OCI-LY1 (cell line): ENCODE measurements around the gene RHBDL3.

Source experiments
- CTCF ChIP-seq: fragments of 200-600 bp; sonication (generic), shearing (Covaris generic); IDR thresholded peaks from 2 replicates; pipeline ENCODE4 v1.5.1; 2017; ENCODE audit warnings: mild to moderate bottlenecking, antibody characterized with exemption, low read length, moderate library complexity, mixed read lengths
- EZH2 ChIP-seq: fragments of 200-600 bp; sonication (generic), shearing (Covaris generic); IDR thresholded peaks from 2 replicates; pipeline ENCODE4 v1.8.0; 2017; ENCODE audit warnings: borderline replicate concordance, mixed run types, mild to moderate bottlenecking, antibody characterized with exemption, low read length, moderate library complexity, mixed read lengths

GRCh38 chr17:32256701-32257019 lies 9.0 kb upstream of the RHBDL3 start:
- TF ChIP-seq CTCF (no peak), EZH2 (no peak)
